Measurements from ENCODE around the gene KYNU.
A peak's percentile ranks its signal among the peaks of the same experiment; 100 is the strongest.
"Not testable (repeated sequence)": the region's sequence is repeated elsewhere in the genome, so short reads cannot be mapped to it uniquely, and the experiment has no call there.

The KYNU gene

DNA sequence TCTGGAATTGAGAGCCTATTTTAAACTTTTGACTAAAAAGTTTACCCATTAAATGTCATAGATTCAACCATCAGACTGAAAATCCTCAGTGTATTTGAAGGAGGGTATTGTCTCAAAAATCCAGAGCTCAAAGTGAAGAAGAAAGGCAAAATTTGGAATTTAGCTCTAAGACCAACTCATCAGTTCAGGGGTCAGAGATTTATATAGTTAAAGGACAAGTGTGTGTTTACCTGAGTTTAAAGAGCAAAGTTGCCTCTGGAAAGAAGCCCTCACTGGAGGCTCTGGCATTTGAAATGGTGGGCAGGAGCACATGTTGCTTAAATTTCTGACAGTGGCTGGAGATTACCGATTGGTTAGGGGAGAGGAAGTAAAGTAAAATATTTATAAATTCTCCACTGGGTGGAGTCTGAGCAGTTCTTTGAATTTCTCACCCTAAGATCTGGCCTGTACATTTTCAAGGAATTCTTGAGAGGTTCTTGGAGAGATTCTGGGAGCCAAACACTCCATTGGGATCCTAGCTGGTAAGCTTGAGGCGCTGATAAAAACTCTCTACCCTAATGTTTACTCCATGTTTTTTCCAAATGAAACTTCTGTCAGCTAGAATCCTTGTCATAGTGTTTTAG lies at the start of gene KYNU:
Gene KYNU (plus strand): TSS at position 449 of the 623 bp plus-strand sequence. CDS start 7,704 bp downstream, outside the sequence.
- DNase-seq (ENCODE audit: low read depth), result no peak

GRCh38 chr2:142834021-142834420 lies 43.4 kb upstream of the KYNU start:
- peak; percentile 20 for DNase-seq (ENCODE audit: low read depth)

DNA sequence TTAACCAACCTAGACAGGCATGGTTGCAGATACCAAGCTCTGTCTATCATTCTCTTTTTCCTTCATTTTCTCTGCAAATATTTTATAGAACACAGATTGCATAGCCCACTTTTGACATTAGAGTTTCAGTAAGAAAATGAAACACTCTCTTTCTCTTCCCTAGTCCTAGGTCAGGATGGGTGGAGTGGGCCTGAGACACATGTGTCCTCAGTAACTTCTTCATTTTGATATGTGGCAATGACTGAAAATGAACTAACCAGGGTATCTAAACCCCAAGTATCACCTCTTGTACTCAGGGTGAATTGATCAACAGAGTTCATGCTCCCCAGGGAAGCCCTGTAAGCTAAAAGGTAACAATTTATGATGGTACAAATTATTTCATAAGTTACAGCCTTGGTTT lies 37.0 kb upstream of the KYNU start:
- no peak for DNase-seq (ENCODE audit: low read depth)

DNA sequence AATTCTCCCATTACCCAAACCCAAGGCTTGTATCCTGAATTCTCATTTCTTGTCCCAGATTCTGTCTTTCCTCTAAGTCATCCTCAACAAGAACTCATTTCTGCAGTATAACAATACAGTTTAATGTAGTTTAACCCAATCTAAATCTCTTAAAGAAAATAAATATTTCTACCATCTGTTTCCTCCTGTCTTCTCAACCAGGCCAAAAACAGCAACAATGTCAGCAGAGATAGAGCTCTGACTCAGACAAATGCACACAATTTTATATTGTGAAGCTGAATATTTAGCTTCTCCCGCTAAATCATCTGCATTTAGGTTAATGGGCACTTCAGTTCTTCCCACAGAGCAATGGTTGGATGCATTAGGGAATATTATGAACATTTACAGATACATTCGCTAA lies 35.7 kb upstream of the KYNU start:
- DNase-seq (ENCODE audit: low read depth), result no peak

DNA sequence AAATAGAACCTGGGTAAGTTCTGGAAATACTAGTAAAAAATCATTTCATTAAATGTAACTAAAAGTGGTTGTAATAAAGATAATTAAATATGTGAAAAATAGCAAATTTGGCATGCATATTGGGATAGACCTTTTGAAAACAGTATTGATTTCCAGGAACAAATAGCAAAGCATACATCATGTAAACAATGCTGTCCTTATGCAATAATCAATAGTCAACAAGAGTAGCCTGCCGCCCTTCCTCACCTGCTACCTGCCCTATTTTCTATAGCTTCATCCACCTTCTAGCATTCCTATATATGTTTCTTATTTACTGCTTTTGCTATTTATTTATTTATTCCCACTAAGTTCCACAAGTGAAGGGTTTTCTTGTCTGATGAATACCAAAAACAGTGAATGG lies 35.1 kb upstream of the KYNU start:
- no peak for DNase-seq (ENCODE audit: low read depth)

DNA sequence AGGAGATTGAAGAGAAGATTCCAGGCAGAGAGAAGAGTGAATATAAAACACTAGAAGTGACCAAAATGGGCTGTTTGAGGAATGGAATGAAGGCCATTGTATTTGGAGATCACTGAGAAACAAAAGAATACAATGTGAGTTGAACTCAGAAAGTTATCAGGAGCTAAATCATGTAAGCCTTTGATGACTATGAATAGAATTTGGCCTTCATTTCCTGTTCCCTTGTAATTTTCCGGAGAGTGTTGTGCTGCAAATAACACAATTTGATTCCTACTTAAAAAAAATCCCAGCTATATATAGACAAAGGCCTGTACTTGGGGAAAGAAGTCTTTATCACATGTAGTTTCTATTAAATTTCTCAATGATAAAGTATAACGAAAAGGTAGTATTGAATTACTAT lies 33.7 kb upstream of the KYNU start:
- no peak for DNase-seq (ENCODE audit: low read depth)

DNA sequence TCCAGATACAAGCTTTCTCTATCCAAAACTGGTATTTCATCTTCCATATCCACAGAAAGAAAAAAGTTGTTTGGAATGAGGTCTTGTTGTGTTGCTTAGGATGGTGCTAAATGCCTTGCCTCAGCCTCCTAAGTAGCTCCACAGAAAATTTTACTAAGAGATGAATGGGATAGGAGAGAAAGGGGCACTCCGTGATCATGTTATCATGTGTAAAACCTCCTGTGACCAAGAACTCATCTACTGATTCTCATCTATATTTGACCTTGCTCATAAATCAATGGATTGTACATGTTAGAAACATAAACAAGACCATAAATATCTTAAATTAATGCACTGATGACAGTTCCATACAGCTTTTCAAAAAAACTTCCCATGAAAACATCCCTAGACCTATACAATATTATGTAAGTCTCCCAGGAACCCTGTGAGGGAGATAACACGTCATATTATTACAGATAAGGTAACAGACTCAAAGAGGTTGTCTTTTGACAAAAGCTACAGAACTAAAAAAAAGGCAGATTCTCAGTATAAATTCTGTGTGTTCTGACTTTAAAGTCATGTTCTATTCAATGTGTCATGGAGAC lies 29.3 kb upstream of the KYNU start:
- no peak for DNase-seq (ENCODE audit: low read depth)

- no peak for DNase-seq (ENCODE audit: low read depth)
Measured at GRCh38 chr2:142849820-142850219, 27.6 kb upstream of the KYNU start.

GRCh38 chr2:142853912-142854311 lies 23.6 kb upstream of the KYNU start:
- no peak for DNase-seq (ENCODE audit: low read depth)

GRCh38 chr2:142857256-142858164 lies 20.0 kb upstream of the KYNU start:
- DNase-seq (ENCODE audit: low read depth), result no peak

GRCh38 chr2:142858961-142859360 lies 18.5 kb upstream of the KYNU start:
- DNase-seq (ENCODE audit: low read depth), result no peak

DNA sequence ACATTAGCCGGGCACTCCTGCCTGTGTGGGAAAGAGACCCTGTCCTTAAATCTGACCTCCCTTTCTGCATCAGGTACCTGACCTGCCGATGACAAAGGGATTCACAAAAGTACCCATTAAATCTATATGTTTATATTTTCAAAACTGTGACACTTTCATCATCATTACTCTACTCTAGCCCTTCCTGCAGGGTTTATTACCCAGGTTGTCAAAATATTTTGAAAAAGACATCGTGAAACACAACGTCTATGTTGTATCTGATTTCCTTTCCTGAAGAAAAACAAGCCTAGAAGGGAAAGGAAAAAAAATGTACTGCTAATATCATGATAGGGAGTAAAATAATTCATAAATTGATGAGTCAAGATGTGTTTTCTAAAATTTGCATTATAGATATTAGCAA lies 15.2 kb upstream of the KYNU start:
- DNase-seq (ENCODE audit: low read depth), result no peak

GRCh38 chr2:142862847-142863246 lies 14.6 kb upstream of the KYNU start:
- no peak for DNase-seq (ENCODE audit: low read depth)

- no peak for DNase-seq (ENCODE audit: low read depth)
Measured at GRCh38 chr2:142863485-142863961, 13.9 kb upstream of the KYNU start.

DNA sequence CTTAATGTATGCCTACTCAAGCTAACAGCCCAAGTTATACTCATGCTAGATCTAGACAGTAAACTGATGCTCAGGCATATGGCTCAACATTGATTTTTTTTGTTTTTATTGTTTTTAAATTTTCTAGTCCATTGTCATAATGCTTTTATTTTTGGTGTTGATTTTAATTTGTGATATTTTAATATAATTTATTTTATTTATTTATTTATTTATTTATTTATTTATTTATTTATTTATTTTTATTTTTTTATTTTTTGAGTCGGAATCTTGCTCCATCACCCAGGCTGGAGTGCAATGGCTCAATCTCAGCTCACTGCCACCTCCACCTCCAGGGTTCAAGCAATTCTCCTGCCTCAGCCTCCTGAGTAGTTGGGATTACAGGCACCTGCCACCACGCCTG lies 12.9 kb upstream of the KYNU start:
- DNase-seq (ENCODE audit: low read depth), result not testable (repeated sequence)

- no peak for DNase-seq (ENCODE audit: low read depth)
Measured at GRCh38 chr2:142865924-142866323, 11.5 kb upstream of the KYNU start.

DNA sequence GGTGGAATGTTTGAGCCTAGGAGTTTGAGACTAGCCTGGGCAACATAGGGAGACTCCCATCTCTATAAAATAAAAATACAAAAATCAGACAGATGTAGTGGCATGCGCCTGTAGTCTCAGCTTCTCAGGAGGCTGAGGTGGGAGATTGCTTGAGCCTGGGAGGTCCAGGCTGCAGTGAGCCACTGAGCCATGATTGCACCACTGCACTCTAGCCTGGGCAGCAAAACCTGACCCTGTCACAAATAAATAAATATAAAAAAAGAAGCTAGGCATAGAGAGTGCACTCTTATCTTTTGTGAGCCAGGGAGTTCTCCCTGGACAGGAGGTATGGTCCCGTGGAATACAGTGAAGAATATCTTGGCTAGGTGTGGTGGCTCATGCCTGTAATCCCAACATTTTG lies 11.0 kb upstream of the KYNU start:
- DNase-seq (ENCODE audit: low read depth), result no peak

DNA sequence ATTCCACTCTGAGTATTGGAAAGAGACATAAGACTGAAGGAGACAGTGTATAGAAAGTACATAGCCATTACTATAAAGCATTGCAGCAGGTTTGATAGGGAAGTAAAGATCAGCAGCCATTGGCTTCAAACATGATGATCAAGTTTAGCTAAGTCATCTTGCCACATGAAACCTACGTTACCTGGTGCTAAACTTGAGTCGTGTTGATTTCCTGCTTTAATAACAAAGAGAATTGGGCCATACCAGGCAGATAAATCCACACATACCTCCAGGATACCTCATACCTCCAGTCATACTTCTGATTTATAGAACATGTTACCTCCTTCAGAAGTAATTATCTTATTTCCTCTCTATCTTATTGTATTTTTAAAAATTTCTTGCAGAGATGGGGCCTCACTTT lies 10.3 kb upstream of the KYNU start:
- no peak for DNase-seq (ENCODE audit: low read depth)

DNA sequence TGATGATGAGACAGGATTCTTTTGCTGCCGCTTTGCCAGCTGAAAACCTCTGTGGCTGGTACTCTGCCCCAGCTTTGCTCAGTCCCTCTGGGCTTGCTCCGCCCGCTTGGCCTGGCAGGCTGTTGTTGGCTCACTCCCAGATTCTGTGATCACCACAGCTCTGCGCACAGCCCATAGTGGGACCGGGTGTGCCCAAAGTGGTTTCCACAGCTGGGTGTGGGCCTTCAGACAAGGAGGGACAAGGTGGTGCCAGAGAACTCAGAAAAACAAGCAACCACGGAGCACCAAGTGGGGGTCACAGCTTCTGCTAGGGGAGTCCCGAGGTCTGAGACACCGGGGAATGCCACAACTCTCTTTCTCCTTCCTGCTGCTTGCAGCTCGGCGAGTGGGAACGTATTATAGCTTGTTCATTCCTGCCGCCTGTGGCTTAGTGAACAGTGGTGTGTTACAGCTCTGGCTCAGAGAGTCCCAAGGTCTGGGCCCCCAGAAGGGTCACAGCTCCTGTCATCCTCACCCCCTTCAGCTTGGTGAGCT lies 9.2 kb upstream of the KYNU start:
- DNase-seq (ENCODE audit: low read depth), result peak; percentile 57

GRCh38 chr2:142869065-142869460 lies 8.4 kb upstream of the KYNU start:
- not testable (repeated sequence) for DNase-seq (ENCODE audit: low read depth)

DNA sequence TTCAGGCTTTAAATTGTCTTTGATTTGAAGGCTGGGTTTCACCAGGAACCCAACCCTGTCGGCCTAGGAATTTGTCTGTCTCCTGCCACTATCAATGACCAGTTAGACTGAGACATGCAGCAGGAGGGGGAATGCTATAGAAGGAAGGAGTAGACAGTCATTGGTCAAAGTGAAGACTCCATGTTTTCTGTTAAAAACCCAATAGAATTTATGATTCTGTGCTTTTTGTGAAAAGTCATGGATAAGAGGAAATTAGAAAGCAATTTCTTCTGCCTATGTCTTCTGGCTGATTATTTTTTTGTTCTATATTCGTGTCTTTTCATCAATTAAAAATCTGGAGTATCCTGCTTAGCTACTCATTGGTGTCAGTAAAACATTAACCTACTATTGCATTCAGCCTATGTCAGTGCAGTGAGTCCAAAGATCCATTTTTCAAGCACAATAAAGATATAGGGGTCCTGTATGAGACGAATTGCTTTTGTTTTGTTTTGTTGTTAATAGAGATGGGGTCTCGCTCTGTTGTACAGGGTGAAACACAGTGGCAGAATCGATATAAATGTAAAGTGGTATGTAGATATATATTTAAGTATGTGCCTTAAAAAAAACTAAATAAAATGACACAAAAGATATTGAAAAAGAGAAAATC lies 7.9 kb upstream of the KYNU start:
- no peak for DNase-seq (ENCODE audit: low read depth)

GRCh38 chr2:142870526-142870925 lies 6.9 kb upstream of the KYNU start:
- DNase-seq (ENCODE audit: low read depth), result no peak
